Lower leg skin (tissue), 3 donors: ENCODE results near the gene PROM1.

Experiments used
- CTCF ChIP-seq, 3 donors: fragments of 450-650 bp; IDR thresholded peaks; one replicate each; pipeline ENCODE4 v1.5.1; 2016; ENCODE audit warnings: antibody characterized with exemption in 3 of 3, mild to moderate bottlenecking in 3 of 3, moderate library complexity in 2 of 3
- POLR2A ChIP-seq, 2 donors: fragments of 450-650 bp; IDR thresholded peaks; one replicate each; pipeline ENCODE4 v1.6.1; 2016 to 2017; ENCODE audit warnings: antibody characterized with exemption in 2 of 2, mild to moderate bottlenecking in 1 of 2, moderate library complexity in 1 of 2

DNA sequence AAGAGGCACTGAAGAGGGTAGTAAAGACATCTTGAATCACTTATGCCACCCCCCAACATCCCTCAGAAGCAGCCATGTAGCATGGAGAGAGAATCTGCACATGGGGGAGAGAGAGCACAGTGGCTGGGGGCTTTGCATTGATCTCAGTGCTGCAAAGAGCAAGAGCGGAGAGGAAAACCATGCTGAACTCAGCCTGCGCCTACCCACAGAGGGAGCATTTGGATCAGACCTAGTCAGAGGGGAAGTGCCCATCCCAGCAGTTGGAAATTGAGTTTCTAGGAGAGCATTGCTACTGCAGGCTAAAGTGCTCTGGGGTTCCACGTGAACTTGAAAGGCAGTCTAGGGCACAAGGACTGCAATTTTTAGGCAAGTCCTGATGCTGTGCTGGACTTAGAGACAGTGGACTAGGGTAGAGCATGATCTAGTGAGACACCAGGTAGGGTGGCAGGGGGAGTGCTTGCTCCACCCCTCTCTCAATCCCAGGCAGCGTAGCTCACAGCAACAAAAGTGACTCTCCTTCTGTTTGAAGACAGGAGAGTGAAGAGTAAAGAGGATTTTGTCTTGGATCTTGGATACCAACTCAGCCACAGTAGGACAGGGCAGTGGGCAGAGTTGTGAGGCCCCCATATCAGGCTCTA, 9.0 kb upstream of the PROM1 start:
- TF ChIP-seq POLR2A (IDR thresholded peaks at IDR 0.05): no peak
- no peak for TF ChIP-seq CTCF (IDR thresholded peaks at IDR 0.05)
